ENCODE results near the gene DAP. TPM values are rescaled to one million over a fixed set of nuclear protein-coding genes. Genes with fewer than 3 reads are reported as not detected.

The DAP gene
- total and polyA plus RNA-seq, 2 of the 13 experiments (the other 11 are each of a cell fraction or from before 2014, with no cell fraction given): 22.0 to 57.5 TPM

DNA sequence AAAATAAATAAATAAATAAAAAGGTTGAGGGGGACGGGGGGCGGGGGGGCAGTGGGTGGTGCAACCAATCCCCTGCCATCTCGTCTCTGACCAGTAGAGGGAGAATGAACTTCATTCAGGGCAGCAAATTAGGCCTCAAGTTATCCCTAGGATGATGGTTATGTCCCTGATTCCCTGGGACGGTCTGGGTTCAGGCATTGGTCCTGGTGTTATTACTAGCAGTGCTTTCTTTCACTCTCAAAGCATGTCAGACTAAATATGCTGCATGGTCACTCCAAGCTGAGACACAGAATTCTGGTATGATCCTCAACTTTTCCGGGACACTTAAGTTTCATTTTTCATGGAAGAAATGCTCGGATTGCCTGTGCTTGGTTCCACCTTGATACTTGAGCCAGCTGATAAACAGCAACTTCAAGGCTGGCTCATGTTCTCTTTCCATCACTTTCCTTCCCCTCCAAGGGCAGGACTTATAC lies 59.4 kb downstream of the DAP start:
- no TSS peak for BruUV-seq (replicated peaks)
- no peak overlapping the region for H3K27ac ChIP-seq (ENCODE audit: extremely low read length, insufficient read depth, low read length)
- peaks cover 5% of the 10 kb centered on the region for H3K79me2 ChIP-seq (ENCODE audit: insufficient read depth, low read length)
- ATAC-seq (peak; percentile 67), FAIRE-seq (no peak), DNase-seq (ENCODE audit: low spot score) (peak; percentile 18)
- no peak overlapping the region for H3K4me3 ChIP-seq (replicated peaks in 1 of 3; ENCODE audit: insufficient read depth in 1 of 3, low read depth in 2 of 3, low read length in 3 of 3)
- H4K20me1 ChIP-seq (ENCODE audit: insufficient read depth, low read length): peaks cover 30% of the 10 kb centered on the region
- no peaks in the 10 kb centered on the region for H3K4me1 ChIP-seq (ENCODE audit: insufficient read depth, low read length)
- intact Hi-C loops (cut with micrococcal nuclease; ENCODE audit: unreplicated experiment) (no loop called here), in situ Hi-C loops (cut with HindIII; ENCODE audit: extremely low pct_ligation_motif_present, low pct_unique_long_range_greater_than_20kb) (no loop called here)
- TF ChIP-seq CTCF (CRISPR knock-in tag; IDR thresholded peaks at IDR 0.05) (peak; percentile 56), ZNF740 (CRISPR knock-in tag; IDR thresholded peaks at IDR 0.05) (peak; percentile 69; the same call in 1 of the 2 replicates), STAG1 (CRISPR knock-in tag; IDR thresholded peaks at IDR 0.05) (peak; percentile 45)
- TF ChIP-seq, protein P1, sequence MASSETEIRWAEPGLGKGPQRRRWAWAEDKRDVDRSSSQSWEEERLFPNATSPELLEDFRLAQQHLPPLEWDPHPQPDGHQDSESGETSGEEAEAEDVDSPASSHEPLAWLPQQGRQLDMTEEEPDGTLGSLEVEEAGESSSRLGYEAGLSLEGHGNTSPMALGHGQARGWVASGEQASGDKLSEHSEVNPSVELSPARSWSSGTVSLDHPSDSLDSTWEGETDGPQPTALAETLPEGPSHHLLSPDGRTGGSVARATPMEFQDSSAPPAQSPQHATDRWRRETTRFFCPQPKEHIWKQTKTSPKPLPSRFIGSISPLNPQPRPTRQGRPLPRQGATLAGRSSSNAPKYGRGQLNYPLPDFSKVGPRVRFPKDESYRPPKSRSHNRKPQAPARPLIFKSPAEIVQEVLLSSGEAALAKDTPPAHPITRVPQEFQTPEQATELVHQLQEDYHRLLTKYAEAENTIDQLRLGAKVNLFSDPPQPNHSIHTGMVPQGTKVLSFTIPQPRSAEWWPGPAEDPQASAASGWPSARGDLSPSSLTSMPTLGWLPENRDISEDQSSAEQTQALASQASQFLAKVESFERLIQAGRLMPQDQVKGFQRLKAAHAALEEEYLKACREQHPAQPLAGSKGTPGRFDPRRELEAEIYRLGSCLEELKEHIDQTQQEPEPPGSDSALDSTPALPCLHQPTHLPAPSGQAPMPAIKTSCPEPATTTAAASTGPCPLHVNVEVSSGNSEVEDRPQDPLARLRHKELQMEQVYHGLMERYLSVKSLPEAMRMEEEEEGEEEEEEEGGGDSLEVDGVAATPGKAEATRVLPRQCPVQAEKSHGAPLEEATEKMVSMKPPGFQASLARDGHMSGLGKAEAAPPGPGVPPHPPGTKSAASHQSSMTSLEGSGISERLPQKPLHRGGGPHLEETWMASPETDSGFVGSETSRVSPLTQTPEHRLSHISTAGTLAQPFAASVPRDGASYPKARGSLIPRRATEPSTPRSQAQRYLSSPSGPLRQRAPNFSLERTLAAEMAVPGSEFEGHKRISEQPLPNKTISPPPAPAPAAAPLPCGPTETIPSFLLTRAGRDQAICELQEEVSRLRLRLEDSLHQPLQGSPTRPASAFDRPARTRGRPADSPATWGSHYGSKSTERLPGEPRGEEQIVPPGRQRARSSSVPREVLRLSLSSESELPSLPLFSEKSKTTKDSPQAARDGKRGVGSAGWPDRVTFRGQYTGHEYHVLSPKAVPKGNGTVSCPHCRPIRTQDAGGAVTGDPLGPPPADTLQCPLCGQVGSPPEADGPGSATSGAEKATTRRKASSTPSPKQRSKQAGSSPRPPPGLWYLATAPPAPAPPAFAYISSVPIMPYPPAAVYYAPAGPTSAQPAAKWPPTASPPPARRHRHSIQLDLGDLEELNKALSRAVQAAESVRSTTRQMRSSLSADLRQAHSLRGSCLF (CRISPR knock-in tag; IDR thresholded peaks at IDR 0.05; ENCODE audit: borderline replicate concordance): no peak
- TF ChIP-seq, protein P2, sequence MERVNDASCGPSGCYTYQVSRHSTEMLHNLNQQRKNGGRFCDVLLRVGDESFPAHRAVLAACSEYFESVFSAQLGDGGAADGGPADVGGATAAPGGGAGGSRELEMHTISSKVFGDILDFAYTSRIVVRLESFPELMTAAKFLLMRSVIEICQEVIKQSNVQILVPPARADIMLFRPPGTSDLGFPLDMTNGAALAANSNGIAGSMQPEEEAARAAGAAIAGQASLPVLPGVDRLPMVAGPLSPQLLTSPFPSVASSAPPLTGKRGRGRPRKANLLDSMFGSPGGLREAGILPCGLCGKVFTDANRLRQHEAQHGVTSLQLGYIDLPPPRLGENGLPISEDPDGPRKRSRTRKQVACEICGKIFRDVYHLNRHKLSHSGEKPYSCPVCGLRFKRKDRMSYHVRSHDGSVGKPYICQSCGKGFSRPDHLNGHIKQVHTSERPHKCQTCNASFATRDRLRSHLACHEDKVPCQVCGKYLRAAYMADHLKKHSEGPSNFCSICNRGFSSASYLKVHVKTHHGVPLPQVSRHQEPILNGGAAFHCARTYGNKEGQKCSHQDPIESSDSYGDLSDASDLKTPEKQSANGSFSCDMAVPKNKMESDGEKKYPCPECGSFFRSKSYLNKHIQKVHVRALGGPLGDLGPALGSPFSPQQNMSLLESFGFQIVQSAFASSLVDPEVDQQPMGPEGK (CRISPR knock-in tag; IDR thresholded peaks at IDR 0.05): 0 out of 2 replicates have a peak, but pooled peaks have one; percentile 13
- ChIA-PET CTCF (ENCODE audit: low intra/inter-chr PET ratio, low total read pairs) (interaction anchor here (0.7 kb wide), 1 partner anchor 74 kb away, joined by 3 read pairs; no protein-coding TSS in a partner anchor), POLR2A (no interaction called here)
- WGBS (ENCODE audit: low lambda C conversion rate): 64% methylated on average over 5 of the region's 6 CpGs
- peaks cover 16 to 50% of the 10 kb centered on the region in 2 experiments for H3K36me3 ChIP-seq (replicated peaks in 1 of 2; ENCODE audit: control insufficient read depth in 1 of 2, insufficient read depth in 2 of 2, low read length in 2 of 2)
- H3K27me3 ChIP-seq (ENCODE audit: control insufficient read depth in 1 of 2, insufficient read depth in 2 of 2, low read length in 2 of 2): no peaks in the 10 kb centered on the region
- no peak overlapping the region for H2AFZ ChIP-seq (ENCODE audit: low read length)
- no peak overlapping the region for H3K4me2 ChIP-seq (ENCODE audit: low read depth, low read length)
- no peaks in the 10 kb centered on the region for H3K9me3 ChIP-seq (ENCODE audit: low read length)
- H3K9ac ChIP-seq (ENCODE audit: insufficient read depth, low read depth, low read length): no peak overlapping the region

Data from HepG2 (cell line).